NCI-H187 treated with DMSO at 0.1 percent for 48 hours (cell line): Measurements from ENCODE around the gene TMEM141.
"Not testable (repeated sequence)": the region's sequence is repeated elsewhere in the genome, so short reads cannot be mapped to it uniquely, and the experiment has no call there.

ENCODE experiments used
- DNase-seq: peaks from one replicate; lab custom pipeline; 2025; lab: John Stamatoyannopoulos, UW

The TMEM141 gene

DNA sequence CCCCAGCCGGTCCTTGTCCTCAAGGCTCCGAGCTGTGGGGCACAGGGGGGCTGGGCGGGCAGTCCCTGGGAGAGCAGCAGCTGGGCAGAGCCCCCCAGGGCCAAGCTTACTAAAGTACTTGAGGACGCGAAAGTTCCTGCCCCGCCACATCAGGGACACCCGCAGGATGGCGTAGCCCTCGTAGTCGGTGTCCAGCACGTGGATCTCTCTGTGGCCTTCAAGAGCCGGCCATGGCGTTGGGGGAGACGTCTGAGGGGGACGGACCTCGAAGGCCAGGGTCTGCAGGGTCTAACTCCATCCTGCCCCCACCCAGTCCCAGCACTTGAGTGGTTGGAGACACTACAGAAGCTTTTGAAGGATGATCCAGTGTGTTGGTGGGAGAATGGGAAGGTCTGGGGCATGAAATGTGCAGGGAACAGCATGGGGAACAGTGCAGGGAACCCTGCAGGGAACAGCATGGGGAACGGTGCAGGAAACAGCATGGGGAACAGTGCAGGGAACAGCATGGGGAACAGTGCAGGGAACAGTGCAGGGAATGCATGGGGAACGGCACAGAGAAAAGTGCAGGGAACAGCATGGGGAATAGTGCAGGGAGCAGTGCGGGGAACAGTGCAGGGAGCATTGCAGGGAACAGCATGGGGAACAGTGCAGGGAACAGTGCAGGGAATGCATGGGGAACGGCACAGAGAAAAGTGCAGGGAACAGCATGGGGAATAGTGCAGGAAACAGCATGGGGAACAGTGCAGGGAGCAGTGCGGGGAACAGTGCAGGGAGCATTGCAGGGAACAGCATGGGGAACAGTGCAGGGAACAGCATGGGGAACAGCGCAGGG lies 35.6 kb upstream of the TMEM141 start:
- not testable (repeated sequence) for DNase-seq

DNA sequence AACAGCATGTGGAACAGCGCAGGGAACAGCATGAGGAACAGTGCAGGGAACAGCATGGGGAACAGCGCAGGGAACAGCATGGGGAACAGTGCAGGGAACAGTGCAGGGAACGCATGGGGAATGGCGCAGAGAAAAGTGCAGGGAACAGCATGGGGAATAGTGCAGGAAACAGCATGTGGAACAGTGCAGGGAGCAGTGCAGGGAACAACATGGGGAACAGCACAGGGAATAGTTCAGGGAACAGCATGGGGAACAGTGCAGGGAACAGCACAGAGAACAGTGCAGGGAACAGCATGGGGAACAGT lies 35.1 kb upstream of the TMEM141 start:
- no peak for DNase-seq

DNA sequence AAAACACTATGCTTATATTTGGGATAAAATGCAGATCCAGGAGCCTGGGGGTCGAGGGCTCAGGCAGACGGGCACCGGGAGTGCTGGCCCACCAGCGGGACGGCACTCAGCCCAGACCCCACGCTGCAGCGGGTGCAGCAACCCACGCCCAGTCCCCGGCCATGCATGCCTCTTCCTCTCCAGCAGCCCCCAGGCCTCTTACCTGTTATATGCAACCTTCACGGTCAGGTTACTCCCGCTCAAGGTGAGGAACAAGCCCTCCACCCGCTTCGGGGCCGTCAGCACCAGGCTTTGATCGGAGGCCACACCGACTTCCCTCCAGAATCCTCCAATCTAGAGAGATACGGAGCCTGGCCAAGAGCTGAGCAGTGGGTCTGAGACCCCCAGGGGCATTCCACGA lies 34.3 kb upstream of the TMEM141 start:
- DNase-seq: no peak

DNA sequence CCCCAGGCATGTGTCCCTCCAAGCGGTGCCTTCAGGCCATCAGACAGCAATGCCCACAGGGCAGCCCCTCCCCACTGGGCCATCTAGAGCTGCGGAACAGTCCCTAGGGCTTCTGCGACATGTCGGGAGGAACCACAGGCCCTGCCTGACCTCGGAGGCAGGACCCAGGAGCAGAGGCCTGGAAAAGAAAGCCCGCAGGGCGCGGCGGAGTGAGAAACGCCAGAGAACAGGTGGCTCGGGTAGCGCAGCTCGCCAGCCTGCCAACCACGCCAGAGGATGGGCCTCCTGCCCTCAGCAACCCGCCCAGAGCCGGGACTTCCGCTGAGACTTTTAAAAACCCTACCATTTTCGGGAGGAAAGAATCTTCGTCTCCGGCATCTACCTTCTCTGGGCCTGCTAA lies 33.8 kb upstream of the TMEM141 start:
- no peak for DNase-seq

DNA sequence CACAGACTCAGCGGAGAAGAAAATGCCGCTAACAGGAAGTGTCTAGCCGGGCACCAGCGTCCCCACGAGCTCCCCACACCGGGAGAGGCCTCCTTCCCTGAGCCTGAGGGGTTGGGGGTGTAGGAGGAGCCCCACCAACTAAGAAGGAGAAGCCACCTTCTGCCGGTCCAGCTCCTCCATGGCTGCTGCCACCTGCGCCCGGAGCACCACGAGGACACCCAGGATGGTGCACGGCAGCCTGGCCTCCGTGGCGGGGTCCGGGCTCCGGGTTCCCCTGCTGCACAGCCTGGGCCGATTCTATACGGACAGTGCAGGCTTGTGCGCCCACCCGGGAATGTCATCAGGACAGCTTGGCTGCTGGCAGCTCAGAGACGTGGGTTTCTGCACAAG lies 33.4 kb upstream of the TMEM141 start:
- DNase-seq: no peak

DNA sequence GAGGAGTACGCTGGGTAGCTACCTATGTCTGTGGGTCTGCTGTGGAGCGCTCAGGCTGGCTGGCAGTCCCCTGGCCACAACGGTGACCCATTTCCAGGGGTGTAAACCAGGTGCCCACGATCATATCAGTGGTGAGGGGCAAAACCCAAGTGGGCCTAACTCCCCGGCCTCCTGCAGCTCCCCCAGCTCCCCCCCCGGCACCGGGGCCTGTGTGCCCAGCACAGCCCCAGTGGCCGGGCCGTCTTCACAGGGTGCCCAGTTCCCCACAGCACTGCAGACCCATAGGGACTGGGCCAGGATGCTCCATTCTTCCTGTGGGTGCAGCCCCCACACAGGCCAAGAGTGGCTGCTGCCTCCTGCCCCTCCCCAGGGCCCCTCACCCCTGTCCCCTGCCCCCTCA lies 32.1 kb upstream of the TMEM141 start:
- no peak for DNase-seq

DNA sequence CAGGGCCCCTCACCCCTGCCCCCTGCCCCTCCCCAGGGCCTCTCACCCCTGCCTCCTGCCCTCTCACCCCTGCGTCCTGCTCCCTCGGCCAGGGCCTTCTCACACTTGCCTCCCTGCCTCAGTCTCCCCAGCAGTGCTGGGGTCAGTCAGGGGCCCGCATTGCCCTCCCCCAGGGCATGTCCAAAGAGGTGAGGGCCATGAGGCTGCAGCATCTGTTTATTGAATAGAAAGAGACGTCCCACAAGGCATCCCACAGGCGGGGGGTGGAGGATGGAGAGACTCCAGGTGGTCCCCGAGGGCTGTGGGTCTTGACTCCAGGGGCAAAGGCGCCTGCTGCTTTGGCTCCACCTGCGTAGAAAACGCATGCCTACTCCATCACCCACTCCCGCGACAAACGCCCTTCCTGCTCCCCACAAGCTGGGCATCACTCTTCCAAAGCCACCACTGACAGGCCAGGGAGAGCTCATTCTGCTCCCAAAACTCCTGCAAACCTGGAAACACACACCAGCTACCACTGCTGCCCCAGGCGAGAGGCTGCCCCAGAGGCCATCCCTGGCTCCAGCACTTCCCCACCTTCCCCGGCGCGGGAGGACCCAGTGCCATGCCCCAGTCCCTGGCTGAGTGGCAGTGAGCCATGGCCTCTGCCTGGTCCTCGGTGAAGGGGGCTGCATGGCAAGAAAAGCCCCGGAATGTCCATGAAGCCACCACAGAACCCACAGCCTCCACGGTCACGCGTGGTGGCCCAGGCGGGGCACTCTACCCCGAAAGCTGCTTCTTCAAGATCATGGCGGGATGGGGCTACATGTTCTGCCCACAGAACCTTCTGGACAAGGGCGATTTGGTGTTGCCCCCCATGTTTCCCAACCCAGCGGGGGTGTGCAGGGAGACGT lies 31.5 kb upstream of the TMEM141 start:
- DNase-seq: no peak

DNA sequence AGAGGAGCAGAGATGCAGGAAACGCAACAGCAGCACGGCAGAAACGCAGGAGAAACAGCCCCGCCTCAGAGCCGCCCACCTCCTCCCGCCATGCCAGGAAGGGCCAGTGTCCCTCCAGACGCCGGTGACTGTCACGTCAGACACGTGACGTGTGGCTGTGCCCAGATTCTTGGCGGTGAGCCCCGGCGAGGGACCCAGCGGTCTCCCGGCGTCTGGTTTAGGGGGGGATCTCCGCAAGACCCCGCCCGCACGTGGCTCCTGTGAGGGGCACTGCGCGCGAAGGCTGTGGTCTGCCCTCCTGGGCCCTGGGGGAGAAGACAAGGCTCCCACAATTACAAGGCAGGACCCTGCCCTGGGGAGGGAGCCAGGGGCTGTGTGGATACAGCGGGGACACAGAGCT lies 30.7 kb upstream of the TMEM141 start:
- no peak for DNase-seq

DNA sequence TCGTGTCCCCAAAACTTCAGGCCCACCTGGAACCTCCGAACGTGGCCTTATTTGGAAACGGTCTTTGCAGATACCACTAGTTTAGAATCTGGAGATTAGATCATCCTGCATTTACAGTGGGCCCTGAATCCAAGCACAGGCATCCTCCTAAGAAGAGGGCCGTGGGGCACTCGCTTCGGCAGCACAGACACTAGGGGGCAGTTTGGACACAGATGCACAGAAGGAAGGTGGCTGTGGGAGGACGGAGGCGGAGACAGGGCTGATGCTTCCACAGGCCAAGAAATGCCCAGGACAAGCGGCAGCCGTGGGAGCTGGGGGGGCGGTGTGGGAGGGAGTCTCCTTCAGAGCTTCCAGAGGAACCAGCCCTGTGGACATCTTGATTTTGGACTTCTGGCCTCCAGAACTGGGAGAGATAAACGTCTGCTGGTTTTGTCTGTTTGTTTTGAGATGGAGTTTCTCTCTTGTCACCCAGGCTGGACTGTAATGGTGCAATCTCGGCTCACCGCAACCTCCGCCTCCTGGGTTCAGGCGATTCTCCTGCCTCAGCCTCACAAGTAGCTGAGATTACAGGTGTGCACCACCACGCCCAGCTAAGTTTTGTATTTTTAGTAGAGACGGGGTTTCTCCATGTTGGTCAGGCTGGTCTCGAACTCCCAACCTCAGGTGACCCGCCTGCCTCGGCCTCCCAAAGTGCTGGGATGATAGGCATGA lies 30.2 kb upstream of the TMEM141 start:
- not testable (repeated sequence) for DNase-seq

DNA sequence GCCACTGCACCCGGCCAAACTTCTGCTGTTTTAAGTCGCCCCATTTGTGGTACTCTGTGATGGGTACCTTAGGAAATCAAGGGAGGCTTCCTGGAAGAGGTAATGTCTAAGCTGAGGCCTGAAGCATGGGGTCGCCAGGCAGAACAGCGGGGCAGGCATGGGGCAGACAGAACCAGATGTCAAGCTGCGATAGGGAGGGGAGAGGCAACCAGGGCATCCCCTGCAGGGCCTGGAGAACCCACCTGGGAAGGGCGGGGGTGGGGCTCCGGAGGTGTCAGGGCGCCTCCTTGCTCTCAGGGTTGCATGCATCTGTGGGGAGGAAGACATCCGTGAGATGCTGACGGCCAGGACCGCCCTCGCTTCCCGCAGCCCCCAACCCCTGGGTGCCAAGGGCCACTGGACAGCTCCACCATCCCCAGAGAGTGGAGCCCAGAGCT lies 29.6 kb upstream of the TMEM141 start:
- DNase-seq: no peak

DNA sequence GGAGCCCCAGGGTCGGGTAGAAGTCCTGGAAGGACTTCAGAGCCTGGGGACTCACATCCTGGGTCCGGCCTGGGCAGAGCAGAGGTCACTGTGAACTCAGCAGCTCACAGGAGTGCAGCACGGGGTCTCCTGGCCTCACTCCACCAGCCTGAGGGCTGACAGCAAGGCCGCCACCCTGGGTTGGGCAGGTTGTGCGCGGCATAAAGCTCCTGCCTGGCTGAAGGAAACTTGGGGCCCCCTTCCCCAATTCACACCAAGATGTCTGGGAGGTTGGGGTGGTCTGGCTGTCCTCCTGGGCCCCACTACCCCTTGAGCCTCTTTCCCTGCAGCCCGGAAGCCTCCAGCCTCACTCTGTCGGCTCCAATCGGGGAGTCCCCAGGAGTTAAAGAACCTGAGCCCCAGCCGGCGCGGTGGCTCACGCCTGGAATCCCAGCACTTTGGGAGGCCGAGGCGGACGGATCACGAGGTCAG lies 28.9 kb upstream of the TMEM141 start:
- DNase-seq: no peak

DNA sequence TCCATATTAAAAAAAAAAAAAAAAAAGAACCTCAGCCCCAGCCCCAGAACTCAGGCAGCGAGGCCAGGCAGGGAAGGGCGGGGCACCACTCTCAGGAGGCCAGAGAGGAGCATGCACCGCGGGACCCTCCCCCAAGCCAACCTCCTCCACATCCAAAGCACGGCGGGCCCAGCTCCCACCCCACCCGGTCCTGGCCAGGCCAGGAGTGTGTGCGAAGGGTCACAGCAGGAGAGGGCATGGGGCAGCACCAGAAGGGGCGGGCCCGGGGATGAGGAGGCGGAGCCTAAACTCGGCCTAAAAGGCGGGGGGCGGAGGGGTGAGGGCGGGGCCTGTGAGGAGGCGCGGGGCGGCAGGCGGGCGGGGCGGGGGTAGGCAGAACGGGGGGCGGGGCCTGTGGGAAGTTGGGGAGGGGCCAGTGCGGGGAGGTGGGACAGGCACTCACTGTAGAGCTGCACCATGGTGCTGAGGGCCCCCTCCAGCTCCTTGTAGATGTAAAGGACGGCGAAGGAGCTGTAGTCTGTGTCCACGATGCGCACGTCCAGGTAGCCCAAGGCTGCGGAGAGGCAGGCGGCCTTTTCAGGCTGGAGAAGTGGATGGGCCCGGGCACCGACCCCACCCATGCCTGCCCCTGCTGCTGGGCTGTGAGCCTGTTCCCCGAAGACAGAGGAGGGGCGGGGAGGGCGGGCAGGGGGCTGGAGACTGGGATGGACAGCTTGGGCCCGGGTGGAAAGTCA lies 28.1 kb upstream of the TMEM141 start:
- no peak for DNase-seq

DNA sequence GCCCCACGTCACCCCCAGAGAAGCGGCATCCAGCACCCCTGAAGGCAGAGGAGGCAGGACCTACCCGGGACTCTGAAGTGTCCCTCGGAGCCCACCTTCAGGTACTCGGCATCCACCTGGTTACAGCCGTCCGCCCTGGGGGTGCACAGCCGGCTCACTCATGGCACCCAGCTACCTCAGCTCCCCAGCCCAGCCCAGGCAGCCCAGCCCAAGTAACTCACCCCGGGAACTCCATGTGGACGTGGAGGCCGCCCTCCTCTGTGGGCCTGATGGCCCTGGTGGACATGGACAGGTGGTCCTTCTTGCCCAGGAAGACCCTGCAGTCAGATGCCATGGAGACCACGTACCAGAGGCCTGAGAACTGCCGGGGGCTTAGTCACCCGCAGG lies 27.5 kb upstream of the TMEM141 start:
- no peak for DNase-seq

DNA sequence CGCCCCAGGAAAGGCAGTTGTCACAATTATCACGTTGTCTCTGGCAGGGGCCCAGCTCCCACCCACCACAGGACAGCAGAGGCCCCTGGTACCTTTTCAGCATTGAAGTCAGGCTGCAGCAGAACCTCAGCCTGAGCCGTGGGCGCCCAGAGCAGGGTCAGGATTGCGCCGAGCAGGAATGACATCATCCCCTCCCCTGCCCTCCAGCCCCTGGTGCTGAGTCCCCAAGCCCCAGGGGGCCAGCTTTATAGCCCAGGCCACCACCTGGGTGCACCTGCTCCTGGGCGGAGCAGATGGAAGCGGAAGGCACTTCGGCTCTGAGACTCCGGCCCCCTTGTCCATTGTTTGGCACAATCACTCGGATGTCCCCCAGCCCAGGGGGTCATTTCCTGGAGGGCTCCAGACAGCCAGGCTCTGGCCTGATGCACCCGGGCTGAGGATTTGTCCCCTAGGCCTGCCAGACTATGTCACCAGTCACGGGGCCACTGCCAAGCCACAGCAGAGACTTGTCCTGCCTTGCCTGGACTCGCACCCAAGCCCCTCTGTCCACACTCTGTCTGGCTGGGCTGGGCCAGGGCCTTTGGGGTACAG lies 26.7 kb upstream of the TMEM141 start, which contains the start of gene LCN15:
Gene LCN15, minus strand, starts transcription at position 218 of the 591 bp plus-strand sequence. Its CDS starts 30 bp downstream, at position 188.
- DNase-seq: no peak

DNA sequence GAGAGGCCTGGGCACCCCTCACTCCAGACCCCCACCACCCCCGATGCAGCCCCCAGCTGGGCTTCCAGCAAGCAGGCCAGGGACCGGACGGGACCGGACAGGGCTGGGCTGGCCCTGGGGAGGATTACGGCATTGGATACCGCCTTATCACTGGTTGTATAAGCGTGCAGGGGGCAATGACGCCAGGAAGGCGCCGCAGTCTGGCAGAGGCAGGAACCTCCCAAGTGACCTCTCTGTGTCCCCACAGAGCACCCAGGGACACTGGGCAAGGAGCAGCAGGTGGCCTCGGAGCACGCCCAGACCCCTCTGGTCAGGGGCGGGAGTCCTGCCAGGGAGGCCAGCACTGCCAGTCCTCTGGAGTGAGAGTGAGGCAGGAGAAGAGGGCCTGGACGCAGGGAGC lies 26.1 kb upstream of the TMEM141 start:
- DNase-seq: no peak

DNA sequence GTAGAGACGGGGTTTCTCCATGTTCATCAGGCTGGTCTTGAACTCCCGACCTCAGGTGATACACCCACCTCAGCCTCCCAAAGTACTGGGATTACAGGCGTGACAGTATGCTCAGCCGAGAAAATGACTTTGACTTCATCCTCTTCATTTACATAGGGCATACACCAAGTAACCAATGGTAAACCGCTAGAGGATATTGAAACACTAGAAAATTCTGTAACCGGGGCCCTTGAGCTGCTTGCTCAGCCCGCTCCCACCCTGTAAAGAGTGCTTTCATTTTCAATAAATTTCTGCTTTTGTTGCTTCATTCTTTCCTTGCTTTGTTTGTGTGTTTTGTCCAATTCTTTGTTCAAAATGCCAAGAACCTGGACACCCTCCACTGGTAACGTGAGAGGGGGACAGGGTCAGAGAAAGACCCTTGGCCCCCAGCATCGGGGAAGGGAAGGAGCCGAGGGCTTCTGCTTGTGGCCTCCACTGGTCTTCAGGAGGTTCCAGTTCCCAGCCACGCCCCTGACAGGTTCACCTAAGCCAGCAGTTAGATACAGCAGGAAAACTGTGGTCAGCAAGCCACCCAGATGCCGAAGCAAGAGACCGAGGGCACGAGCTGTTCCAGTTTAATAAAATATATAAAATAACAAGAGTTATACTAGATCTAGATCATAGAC lies 25.3 kb upstream of the TMEM141 start:
- DNase-seq: not testable (repeated sequence)

DNA sequence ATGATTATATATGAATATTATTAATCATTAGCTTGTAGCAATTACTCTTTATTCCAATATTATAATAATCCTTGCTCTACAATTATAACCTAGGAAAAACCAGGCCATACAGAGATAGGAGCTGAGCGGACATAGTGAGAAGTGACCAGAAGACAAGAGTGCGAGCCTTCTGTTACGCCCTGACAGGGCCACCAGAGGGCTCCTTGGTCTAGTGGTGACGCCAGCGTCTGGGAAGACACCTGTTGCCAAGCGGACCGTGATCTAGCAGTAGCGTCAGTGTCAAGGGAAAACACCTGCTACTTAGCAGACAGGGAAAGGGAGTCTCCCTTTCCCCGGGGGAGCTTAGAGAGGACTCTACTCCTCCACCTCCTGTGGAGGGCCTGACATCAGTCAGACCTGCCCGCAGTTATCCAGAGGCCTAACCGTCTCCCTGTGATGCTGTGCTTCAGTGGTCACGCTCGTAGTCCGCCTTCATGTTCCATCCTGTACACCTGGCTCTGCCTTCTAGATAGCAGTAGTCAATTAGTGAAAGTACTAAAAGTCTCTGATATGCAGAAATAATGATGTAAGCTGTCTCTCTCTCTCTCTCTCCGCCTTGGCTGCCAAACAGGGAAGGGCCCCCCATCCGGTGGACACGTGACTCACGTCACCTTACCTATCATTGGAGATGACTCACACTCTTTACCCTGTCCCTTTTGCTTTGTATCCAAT lies 24.6 kb upstream of the TMEM141 start:
- DNase-seq: not testable (repeated sequence)

DNA sequence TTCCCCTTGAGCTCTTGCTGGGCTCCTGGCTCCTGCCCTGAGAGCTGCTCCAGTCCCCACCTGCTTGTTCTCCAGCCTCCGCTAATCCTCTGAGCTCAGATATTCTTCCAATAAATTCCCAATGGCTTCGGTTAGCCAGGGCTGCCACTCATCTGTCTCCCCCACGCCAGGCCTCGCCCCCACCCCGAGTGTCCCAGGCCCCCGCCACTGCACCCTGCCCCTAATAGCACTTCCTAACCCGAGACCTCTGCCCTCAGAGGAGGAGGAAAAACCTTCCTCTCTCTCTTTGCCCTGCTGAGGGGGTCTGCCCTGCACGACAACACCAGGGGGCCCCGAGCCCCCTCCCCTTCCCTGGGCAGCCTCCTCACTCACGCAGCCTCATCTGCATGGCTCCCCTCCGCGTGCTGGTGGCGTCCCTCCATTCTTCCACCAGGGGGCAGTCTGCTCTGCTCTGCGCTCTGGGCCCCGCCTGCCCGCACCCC lies 21.4 kb upstream of the TMEM141 start:
- no peak for DNase-seq

DNA sequence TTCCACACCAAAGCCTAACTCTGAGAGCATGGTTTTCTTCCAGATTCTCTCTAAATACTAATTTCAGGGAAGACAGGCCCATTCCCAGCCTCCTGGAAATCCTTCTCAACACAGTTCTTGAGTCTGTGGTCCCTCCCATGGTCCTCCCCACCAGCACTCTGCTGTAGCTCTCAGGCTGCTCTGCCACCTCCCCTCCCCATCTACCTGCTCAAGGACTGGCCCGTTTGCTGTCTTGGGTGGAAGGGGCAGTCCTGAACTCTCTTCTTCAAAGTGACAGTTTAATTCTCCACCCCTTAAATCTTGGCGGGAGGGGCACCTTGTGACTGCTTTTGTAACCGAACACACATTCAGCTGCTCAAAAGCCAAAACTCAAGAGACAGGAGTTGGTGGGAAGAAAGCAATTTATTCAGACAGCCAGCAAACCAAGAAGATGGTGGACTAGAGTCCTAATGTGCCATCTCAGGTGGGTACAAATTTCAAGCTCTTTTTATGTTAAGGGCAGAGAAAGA lies 19.2 kb upstream of the TMEM141 start:
- DNase-seq: no peak
